Activated CD8-positive, alpha-beta T cell treated with anti-CD3 and anti-CD28 coated beads, Interleukin-2, amount 10 ng/mL, durations not matched to agents 7 days and 5 days (primary cell): ENCODE results near the gene CD163. TPM values are rescaled to one million over a fixed set of nuclear protein-coding genes. Genes with fewer than 3 reads are reported as not detected.

Source experiments
- total RNA-seq, 2 experiments: library from RNA; stranded (reverse); gene quantifications; one replicate each; pipeline ENCODE4 v1.2.3, GENCODE V29; 2021

Gene CD163
- total RNA-seq, 2 experiments from 2014 or later = not detected

Other genes starting within 250 kb of the CD163 start
- gene ACSM4, start 199.7 kb downstream of the CD163 start, total RNA-seq = not detected
- gene CD163L1, start 59.6 kb downstream of the CD163 start, total RNA-seq = not detected
- gene APOBEC1, start 162.1 kb upstream of the CD163 start, total RNA-seq = not detected
- not detected for gene GDF3, start 192.0 kb upstream of the CD163 start, total RNA-seq
- gene DPPA3, start 207.7 kb upstream of the CD163 start, total RNA-seq = not detected
- not detected for gene CLEC4C, start 243.6 kb upstream of the CD163 start, total RNA-seq